ENCODE results near the gene WDR12. TPM values are rescaled to one million over a fixed set of nuclear protein-coding genes. Genes with fewer than 3 reads are reported as not detected.

WDR12 gene
- total and polyA plus RNA-seq, 9 of the 15 experiments (the other 6 are each of a cell fraction or from before 2014, with no cell fraction given), result 109 to 554 (median 174) TPM

DNA sequence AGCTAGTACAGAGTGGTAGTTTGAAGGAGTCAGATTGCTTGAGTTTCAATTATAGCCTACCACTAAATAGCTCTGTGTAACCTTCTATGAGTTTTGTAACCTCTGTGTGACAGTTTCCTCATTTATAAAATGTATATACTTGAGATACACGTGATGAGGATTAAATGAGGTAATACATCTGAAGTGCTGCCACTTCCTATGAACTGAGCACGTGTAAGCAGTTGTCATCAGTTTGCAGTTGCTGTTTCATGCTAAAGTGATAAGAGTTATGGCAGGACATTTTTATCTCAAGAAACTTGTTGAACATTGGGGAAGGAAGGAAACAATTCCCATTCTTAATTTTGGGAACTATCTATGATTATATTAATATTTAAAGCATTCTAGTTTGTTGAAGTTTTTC, 39.1 kb upstream of the WDR12 start (continued):
- TF ChIP-seq, protein P1, sequence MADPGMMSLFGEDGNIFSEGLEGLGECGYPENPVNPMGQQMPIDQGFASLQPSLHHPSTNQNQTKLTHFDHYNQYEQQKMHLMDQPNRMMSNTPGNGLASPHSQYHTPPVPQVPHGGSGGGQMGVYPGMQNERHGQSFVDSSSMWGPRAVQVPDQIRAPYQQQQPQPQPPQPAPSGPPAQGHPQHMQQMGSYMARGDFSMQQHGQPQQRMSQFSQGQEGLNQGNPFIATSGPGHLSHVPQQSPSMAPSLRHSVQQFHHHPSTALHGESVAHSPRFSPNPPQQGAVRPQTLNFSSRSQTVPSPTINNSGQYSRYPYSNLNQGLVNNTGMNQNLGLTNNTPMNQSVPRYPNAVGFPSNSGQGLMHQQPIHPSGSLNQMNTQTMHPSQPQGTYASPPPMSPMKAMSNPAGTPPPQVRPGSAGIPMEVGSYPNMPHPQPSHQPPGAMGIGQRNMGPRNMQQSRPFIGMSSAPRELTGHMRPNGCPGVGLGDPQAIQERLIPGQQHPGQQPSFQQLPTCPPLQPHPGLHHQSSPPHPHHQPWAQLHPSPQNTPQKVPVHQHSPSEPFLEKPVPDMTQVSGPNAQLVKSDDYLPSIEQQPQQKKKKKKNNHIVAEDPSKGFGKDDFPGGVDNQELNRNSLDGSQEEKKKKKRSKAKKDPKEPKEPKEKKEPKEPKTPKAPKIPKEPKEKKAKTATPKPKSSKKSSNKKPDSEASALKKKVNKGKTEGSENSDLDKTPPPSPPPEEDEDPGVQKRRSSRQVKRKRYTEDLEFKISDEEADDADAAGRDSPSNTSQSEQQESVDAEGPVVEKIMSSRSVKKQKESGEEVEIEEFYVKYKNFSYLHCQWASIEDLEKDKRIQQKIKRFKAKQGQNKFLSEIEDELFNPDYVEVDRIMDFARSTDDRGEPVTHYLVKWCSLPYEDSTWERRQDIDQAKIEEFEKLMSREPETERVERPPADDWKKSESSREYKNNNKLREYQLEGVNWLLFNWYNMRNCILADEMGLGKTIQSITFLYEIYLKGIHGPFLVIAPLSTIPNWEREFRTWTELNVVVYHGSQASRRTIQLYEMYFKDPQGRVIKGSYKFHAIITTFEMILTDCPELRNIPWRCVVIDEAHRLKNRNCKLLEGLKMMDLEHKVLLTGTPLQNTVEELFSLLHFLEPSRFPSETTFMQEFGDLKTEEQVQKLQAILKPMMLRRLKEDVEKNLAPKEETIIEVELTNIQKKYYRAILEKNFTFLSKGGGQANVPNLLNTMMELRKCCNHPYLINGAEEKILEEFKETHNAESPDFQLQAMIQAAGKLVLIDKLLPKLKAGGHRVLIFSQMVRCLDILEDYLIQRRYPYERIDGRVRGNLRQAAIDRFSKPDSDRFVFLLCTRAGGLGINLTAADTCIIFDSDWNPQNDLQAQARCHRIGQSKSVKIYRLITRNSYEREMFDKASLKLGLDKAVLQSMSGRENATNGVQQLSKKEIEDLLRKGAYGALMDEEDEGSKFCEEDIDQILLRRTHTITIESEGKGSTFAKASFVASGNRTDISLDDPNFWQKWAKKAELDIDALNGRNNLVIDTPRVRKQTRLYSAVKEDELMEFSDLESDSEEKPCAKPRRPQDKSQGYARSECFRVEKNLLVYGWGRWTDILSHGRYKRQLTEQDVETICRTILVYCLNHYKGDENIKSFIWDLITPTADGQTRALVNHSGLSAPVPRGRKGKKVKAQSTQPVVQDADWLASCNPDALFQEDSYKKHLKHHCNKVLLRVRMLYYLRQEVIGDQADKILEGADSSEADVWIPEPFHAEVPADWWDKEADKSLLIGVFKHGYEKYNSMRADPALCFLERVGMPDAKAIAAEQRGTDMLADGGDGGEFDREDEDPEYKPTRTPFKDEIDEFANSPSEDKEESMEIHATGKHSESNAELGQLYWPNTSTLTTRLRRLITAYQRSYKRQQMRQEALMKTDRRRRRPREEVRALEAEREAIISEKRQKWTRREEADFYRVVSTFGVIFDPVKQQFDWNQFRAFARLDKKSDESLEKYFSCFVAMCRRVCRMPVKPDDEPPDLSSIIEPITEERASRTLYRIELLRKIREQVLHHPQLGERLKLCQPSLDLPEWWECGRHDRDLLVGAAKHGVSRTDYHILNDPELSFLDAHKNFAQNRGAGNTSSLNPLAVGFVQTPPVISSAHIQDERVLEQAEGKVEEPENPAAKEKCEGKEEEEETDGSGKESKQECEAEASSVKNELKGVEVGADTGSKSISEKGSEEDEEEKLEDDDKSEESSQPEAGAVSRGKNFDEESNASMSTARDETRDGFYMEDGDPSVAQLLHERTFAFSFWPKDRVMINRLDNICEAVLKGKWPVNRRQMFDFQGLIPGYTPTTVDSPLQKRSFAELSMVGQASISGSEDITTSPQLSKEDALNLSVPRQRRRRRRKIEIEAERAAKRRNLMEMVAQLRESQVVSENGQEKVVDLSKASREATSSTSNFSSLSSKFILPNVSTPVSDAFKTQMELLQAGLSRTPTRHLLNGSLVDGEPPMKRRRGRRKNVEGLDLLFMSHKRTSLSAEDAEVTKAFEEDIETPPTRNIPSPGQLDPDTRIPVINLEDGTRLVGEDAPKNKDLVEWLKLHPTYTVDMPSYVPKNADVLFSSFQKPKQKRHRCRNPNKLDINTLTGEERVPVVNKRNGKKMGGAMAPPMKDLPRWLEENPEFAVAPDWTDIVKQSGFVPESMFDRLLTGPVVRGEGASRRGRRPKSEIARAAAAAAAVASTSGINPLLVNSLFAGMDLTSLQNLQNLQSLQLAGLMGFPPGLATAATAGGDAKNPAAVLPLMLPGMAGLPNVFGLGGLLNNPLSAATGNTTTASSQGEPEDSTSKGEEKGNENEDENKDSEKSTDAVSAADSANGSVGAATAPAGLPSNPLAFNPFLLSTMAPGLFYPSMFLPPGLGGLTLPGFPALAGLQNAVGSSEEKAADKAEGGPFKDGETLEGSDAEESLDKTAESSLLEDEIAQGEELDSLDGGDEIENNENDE (IDR thresholded peaks at IDR 0.05; ENCODE audit: low read depth, low read length), result no peak
- no peak for TF ChIP-seq POLR2G (IDR thresholded peaks at IDR 0.05; ENCODE audit: low read depth, low read length)
- no peak for TF ChIP-seq NUFIP1 (IDR thresholded peaks at IDR 0.05; ENCODE audit: partially characterized antibody)
- TF ChIP-seq, protein P2, sequence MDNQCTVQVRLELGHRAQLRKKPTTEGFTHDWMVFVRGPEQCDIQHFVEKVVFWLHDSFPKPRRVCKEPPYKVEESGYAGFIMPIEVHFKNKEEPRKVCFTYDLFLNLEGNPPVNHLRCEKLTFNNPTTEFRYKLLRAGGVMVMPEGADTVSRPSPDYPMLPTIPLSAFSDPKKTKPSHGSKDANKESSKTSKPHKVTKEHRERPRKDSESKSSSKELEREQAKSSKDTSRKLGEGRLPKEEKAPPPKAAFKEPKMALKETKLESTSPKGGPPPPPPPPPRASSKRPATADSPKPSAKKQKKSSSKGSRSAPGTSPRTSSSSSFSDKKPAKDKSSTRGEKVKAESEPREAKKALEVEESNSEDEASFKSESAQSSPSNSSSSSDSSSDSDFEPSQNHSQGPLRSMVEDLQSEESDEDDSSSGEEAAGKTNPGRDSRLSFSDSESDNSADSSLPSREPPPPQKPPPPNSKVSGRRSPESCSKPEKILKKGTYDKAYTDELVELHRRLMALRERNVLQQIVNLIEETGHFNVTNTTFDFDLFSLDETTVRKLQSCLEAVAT (IDR thresholded peaks at IDR 0.05), result no peak
- TF ChIP-seq PTBP1 (IDR thresholded peaks at IDR 0.05; ENCODE audit: low read depth, low read length), result no peak
- TF ChIP-seq, protein P3, sequence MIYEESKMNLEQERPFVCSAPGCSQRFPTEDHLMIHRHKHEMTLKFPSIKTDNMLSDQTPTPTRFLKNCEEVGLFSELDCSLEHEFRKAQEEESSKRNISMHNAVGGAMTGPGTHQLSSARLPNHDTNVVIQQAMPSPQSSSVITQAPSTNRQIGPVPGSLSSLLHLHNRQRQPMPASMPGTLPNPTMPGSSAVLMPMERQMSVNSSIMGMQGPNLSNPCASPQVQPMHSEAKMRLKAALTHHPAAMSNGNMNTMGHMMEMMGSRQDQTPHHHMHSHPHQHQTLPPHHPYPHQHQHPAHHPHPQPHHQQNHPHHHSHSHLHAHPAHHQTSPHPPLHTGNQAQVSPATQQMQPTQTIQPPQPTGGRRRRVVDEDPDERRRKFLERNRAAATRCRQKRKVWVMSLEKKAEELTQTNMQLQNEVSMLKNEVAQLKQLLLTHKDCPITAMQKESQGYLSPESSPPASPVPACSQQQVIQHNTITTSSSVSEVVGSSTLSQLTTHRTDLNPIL (CRISPR knock-in tag; IDR thresholded peaks at IDR 0.05), result no peak
- TF ChIP-seq ZNF561 (CRISPR knock-in tag; conservative IDR thresholded peaks at IDR 0.05), result no peak
- TF ChIP-seq TOE1 (IDR thresholded peaks at IDR 0.05; ENCODE audit: borderline replicate concordance), result no peak
- no peak for TF ChIP-seq TOE1 (CRISPR knock-in tag; IDR thresholded peaks at IDR 0.05; ENCODE audit: borderline replicate concordance, low read depth)
- no peak for TF ChIP-seq NFXL1 (CRISPR knock-in tag; IDR thresholded peaks at IDR 0.05)
- no peak for TF ChIP-seq DIDO1 (tag; IDR thresholded peaks at IDR 0.05; ENCODE audit: low read depth)
- TF ChIP-seq FOXJ2 (tag; IDR thresholded peaks at IDR 0.05), result no peak
- TF ChIP-seq FOS (IDR thresholded peaks at IDR 0.05; ENCODE audit: extremely low read depth, insufficient read length), result no peak
- no peak for TF ChIP-seq FUS (optimal IDR thresholded peaks at IDR 0.05; ENCODE audit: low read depth, low read length)

All from K562 (cell line).